Measurements from ENCODE around the gene SLC22A3.

SLC22A3 gene

GRCh38 chr6:160393891-160394653, 45.9 kb downstream of the SLC22A3 start:
- Histone ChIP-seq H3K27ac (no peak overlapping the region), H3K27me3 (no peaks in the 10 kb centered on the region), H3K9me3 (no peaks in the 10 kb centered on the region), H3K4me3 (ENCODE audit: low read depth in 1 of 2, low read length in 1 of 2) (no peak overlapping the region), H3K36me3 (no peaks in the 10 kb centered on the region), H3K4me1 (ENCODE audit: control insufficient read depth in 1 of 2, insufficient read depth in 1 of 2, low read depth in 1 of 2, low read length in 1 of 2) (no peaks in the 10 kb centered on the region)
- TF ChIP-seq CTCF (IDR thresholded peaks at IDR 0.05), result no peak

DNA sequence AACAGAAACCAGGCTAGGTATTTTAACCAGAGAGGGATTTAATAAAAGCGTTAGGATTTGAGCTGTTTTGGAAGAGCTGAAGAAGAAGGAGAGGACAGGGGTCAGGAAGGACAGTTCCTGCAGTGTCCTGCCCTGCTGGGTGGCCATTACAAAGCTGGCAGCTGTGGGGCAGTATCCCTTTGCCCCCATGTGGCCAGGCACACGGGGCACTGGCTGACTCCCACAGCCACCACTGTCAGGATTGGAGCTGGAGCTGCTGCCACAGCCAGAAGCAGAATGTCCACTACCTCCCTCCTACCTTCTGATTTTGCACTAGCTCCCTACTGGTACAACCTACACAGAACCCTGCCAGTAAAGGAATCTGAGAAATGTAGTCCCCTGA, 46.5 kb downstream of the SLC22A3 start:
- Histone ChIP-seq H3K27ac (no peak overlapping the region), H3K9me3 (no peaks in the 10 kb centered on the region), H3K4me1 (ENCODE audit: control insufficient read depth in 1 of 2, insufficient read depth in 1 of 2, low read depth in 1 of 2, low read length in 1 of 2) (no peaks in the 10 kb centered on the region), H3K4me3 (ENCODE audit: low read depth in 1 of 2, low read length in 1 of 2) (no peak overlapping the region), H3K36me3 (no peaks in the 10 kb centered on the region), H3K27me3 (no peaks in the 10 kb centered on the region)
- TF ChIP-seq CTCF (IDR thresholded peaks at IDR 0.05), result no peak

- no peak for TF ChIP-seq CTCF (IDR thresholded peaks at IDR 0.05)
- Histone ChIP-seq H3K9me3 (no peaks in the 10 kb centered on the region), H3K4me1 (ENCODE audit: control insufficient read depth in 1 of 2, insufficient read depth in 1 of 2, low read depth in 1 of 2, low read length in 1 of 2) (no peaks in the 10 kb centered on the region), H3K4me3 (ENCODE audit: low read depth in 1 of 2, low read length in 1 of 2) (no peak overlapping the region), H3K27me3 (no peaks in the 10 kb centered on the region), H3K36me3 (no peaks in the 10 kb centered on the region), H3K27ac (no peak overlapping the region)
Observed at GRCh38 chr6:160395187-160395586, 47.0 kb downstream of the SLC22A3 start.

DNA sequence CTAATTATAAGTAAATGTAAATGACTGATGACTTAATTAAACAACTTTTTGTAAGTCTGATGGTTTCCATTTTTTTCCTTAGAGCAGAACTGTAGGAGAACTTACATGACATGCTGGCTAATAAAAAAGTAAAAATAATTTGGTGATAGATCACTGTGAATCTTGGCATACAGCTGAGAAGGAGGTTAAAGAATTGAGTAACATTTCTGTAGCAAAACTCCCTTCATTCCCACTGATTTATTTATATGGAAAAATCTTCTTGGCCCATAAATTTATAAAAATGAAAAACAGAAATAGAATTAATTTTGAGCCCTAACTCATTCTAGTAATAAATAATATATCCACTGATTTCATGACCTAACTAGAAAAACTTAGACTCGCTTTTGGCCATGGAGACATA, 48.1 kb downstream of the SLC22A3 start:
- Histone ChIP-seq H3K4me3 (ENCODE audit: low read depth in 1 of 2, low read length in 1 of 2) (no peak overlapping the region), H3K36me3 (no peaks in the 10 kb centered on the region)
- TF ChIP-seq CTCF (IDR thresholded peaks at IDR 0.05), result no peak

GRCh38 chr6:160398674-160399271, 50.6 kb downstream of the SLC22A3 start:
- no peak for TF ChIP-seq CTCF (IDR thresholded peaks at IDR 0.05)
- Histone ChIP-seq H3K27me3 (no peaks in the 10 kb centered on the region), H3K9me3 (no peaks in the 10 kb centered on the region), H3K4me3 (ENCODE audit: low read depth in 1 of 2, low read length in 1 of 2) (no peak overlapping the region), H3K36me3 (no peaks in the 10 kb centered on the region), H3K27ac (no peak overlapping the region), H3K4me1 (ENCODE audit: control insufficient read depth in 1 of 2, insufficient read depth in 1 of 2, low read depth in 1 of 2, low read length in 1 of 2) (no peaks in the 10 kb centered on the region)

More for the DNA sequence above, 48.1 kb downstream of the SLC22A3 start:
- Histone ChIP-seq H3K27me3 (no peaks in the 10 kb centered on the region), H3K27ac (no peak overlapping the region), H3K4me1 (ENCODE audit: control insufficient read depth in 1 of 2, insufficient read depth in 1 of 2, low read depth in 1 of 2, low read length in 1 of 2) (no peaks in the 10 kb centered on the region), H3K9me3 (no peaks in the 10 kb centered on the region)

Data from neutrophil (primary cell).